Bronchial epithelial cell (primary cell): ENCODE results near the gene PON3. TPM values are rescaled to one million over a fixed set of nuclear protein-coding genes. Genes with fewer than 3 reads are reported as not detected.
A peak's percentile ranks its signal among the peaks of the same experiment; 100 is the strongest.

Experiments
- DNase-seq: peaks from one replicate; pipeline ENCODE4 v3.0.0-alpha.2; 2010; ENCODE audit warnings: low read depth
- FAIRE-seq: peaks from 2 replicates; lab custom pipeline; 2011; peaks lifted over from hg19 to GRCh38; lab: Jason Lieb, UNC
- H3K27me3 ChIP-seq: 2 replicates; pipeline ENCODE4 v1.5.1; 2011; ENCODE audit warnings: low read length; ENCODE audit not compliant: control insufficient read depth, insufficient read depth
- H3K36me3 ChIP-seq: 2 replicates; pipeline ENCODE4 v1.5.1; 2011; ENCODE audit warnings: low read length; ENCODE audit not compliant: control insufficient read depth, insufficient read depth
- H3K4me3 ChIP-seq: 2 replicates; pipeline ENCODE4 v1.5.1; 2011; ENCODE audit warnings: mild to moderate bottlenecking, low read depth, low read length, control low read depth
- total RNA-seq: library from RNA; depleted of rRNA; stranded (reverse); fragments of >200 nt; gene quantifications from 2 replicates; pipeline ENCODE4 v1.2.1, GENCODE V29; 2014
- TF ChIP-seq, protein P1 (sequence below): IDR thresholded peaks from 2 replicates; pipeline ENCODE4 v1.5.1; 2011; ENCODE audit warnings: mild to moderate bottlenecking, moderate library complexity, low read length, control low read depth, inconsistent platforms; ENCODE audit not compliant: insufficient read depth, severe bottlenecking

PON3 gene
- total RNA-seq, 1 donor from 2014 or later: 1.3 TPM

DNA sequence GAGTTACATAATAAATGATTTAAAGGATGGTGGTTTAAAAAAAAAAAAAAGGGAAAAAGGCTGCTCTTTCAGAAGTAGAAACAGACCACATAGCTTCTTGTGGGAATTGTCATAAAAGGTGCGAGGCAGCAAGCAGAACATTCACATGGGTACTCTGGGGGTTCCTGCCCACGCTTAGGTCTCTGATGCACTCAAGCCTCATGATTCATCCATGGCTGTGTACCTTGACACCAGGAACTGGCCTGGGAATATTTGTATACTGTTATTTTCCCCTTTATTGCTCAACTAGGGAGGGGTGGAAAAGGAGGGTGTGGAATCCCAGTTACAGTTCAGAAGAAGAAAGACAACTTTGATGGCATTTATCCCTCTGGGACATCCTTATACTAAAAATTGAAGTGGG is 34.7 kb upstream of the PON3 start:
- Histone ChIP-seq H3K27me3 (no peaks in the 10 kb centered on the region), H3K4me3 (no peak overlapping the region), H3K36me3 (no peaks in the 10 kb centered on the region)
- DNase-seq: peak; percentile 95
- TF ChIP-seq, protein P1, sequence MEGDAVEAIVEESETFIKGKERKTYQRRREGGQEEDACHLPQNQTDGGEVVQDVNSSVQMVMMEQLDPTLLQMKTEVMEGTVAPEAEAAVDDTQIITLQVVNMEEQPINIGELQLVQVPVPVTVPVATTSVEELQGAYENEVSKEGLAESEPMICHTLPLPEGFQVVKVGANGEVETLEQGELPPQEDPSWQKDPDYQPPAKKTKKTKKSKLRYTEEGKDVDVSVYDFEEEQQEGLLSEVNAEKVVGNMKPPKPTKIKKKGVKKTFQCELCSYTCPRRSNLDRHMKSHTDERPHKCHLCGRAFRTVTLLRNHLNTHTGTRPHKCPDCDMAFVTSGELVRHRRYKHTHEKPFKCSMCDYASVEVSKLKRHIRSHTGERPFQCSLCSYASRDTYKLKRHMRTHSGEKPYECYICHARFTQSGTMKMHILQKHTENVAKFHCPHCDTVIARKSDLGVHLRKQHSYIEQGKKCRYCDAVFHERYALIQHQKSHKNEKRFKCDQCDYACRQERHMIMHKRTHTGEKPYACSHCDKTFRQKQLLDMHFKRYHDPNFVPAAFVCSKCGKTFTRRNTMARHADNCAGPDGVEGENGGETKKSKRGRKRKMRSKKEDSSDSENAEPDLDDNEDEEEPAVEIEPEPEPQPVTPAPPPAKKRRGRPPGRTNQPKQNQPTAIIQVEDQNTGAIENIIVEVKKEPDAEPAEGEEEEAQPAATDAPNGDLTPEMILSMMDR: no peak
- no peak for FAIRE-seq

DNA sequence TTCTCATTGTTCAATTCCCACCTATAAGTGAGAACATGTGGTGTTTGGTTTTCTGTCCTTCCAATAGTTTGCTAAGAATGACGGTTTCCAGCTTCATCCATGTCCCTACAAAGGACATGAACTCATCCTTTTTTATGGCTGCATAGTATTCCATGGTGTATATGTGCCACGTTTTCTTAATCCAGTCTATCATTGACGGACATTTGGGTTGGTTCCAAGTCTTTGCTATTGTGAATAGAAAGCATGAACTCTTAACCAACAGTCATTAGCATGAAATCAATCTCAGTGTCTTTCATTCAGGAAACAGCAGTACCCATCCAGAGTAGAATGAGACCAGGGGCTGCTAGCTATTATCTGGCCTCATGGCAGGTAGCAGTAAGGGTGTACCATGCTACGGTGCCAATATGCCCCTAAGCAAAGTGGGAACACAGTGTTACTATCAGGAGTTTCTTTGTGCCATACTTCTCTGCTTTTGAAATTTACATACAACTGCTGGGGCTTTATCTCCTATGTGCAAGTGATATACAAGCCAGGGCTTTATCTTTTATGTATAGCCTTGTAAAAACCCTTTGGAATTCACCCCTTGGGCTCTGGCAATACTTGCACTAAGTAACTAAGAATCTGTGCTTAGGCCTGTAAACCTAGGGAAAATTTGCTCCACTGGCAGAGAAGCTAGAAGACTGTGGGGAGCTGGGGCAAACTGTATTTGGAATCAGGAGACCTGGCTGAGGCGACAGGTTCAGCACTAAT is 33.2 kb upstream of the PON3 start:
- no peak for FAIRE-seq
- Histone ChIP-seq H3K36me3 (no peaks in the 10 kb centered on the region), H3K4me3 (no peak overlapping the region), H3K27me3 (no peaks in the 10 kb centered on the region)
- no peak for DNase-seq
- TF ChIP-seq, protein P1: no peak

DNA sequence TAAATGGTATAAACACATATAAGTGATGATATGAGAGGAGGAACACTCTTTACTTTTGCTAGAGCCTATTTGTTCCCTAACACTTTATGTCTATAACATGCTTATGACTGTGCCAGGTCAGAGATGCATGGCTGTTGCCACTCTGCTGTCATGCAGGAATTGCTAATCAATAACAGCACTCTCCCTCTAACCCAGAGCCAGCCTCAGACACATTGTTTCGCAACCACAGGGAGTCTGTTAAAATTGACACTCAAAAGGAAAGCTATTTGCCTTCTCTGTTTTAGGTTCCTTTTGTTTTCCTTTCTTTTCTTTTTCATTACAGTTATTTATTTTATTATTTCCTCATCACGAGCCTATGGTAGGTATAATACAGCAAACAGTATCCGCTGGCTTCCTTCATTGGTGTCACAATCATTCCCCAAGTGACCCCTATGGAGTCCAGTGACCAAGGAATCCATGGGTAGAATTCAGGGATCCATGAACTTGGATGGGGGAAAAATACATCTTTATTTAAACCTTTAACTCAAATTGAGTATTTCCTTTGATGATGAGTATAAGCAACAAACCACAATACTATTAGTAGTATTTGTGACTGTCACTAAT is 31.8 kb upstream of the PON3 start:
- TF ChIP-seq, protein P1: no peak
- no peak for FAIRE-seq
- no peak for DNase-seq

DNA sequence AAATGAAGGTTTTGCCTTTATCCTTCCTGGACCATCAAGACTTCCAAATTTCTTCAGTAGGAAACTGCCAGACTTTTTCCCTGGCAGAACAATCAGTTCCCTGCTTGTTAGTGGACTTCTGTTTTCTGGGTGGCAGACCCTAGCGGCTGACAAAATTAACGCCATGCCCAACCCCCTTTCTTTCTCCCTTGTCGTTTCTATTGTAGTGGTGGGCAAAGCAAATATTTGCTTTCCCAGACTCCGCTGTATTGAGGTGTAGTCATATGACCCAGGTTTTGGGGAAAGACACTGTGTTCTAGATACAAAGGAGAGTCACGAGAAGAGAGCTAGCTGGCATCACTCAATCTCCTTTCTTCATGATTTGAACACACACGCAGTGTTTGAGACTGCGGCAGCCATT is 31.0 kb upstream of the PON3 start:
- Histone ChIP-seq H3K4me3 (no peak overlapping the region), H3K36me3 (no peaks in the 10 kb centered on the region), H3K27me3 (no peaks in the 10 kb centered on the region)
- TF ChIP-seq, protein P1: no peak
- DNase-seq (no peak), FAIRE-seq (no peak)

More for the DNA sequence above, 31.8 kb upstream of the PON3 start:
- Histone ChIP-seq H3K4me3 (no peak overlapping the region), H3K36me3 (no peaks in the 10 kb centered on the region), H3K27me3 (no peaks in the 10 kb centered on the region)

DNA sequence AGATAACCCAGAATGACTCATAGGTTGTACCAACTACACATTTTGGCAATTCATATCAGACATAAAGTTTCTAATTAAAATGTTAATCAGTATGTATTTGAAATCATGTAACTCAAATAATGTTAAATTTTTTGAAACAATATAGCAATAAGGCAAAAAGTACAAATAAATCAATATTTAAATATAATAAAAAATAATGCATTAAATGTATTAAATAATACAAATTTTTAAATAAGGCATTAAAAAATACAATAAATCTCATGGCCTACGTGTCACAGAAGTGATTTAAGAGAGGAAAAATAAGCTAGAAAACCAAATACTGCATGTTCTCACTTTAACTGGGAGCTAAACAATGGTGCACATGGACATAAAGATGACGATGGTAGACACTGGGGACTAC is 29.5 kb upstream of the PON3 start:
- TF ChIP-seq, protein P1: no peak
- Histone ChIP-seq H3K36me3 (no peaks in the 10 kb centered on the region), H3K4me3 (no peak overlapping the region), H3K27me3 (no peaks in the 10 kb centered on the region)
- no peak for FAIRE-seq
- DNase-seq: no peak
